ENCODE measurements around the gene MYZAP. TPM values are rescaled to one million over a fixed set of nuclear protein-coding genes. Genes with fewer than 3 reads are reported as not detected.

Gene MYZAP, protein sequence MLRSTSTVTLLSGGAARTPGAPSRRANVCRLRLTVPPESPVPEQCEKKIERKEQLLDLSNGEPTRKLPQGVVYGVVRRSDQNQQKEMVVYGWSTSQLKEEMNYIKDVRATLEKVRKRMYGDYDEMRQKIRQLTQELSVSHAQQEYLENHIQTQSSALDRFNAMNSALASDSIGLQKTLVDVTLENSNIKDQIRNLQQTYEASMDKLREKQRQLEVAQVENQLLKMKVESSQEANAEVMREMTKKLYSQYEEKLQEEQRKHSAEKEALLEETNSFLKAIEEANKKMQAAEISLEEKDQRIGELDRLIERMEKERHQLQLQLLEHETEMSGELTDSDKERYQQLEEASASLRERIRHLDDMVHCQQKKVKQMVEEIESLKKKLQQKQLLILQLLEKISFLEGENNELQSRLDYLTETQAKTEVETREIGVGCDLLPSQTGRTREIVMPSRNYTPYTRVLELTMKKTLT
- polyA plus RNA-seq (2011; rRNA removed) (not detected in 2 replicates), polyA minus RNA-seq (2011; rRNA and poly(A)+ RNA removed) (not detected in 2 replicates)

DNA sequence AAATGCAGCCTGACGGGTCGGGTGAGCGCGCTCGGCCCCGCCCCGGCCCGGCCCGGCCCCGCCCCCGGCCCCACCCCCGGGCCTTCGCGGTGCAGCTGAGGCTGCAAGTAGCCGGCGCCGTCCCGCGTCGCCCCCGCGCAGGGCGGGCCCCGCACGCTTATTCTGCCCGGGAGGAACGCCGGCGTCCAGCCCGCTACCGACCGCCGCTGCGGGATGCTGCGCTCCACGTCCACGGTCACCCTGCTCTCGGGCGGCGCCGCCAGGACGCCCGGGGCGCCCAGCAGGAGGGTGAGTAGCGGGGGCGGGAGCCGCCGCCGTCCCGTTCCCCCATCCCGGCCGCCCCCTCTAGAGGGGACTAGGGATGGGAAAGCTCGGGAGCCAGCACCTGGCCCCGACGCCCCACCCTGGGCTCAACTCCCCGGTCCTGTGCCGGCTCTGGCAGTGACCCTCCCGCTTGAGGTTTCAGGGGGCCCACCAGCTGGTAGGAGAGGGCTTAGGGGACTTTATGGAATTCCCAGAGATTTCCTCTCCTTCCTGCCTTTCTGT, at the start of gene MYZAP:
Gene MYZAP, plus strand, starts transcription at position 83 of the 546 bp plus-strand sequence. Its CDS starts 131 bp downstream, at position 214.
- Histone ChIP-seq H3K9me3 (ENCODE audit: control insufficient read depth, insufficient read depth, low read length) (no peaks in the 10 kb centered on the region), H3K4me3 (ENCODE audit: low read depth, low read length) (peak within 1 kb of the TSS; percentile 32), H3K27ac (ENCODE audit: low read depth, low read length) (no peak within 1 kb of the TSS), H3K27me3 (ENCODE audit: control insufficient read depth, insufficient read depth, low read length) (peaks cover 39% of the 10 kb centered on the region)
- ChIA-PET CTCF (no interaction called here), POLR2A (no interaction called here)
- DNase-seq (ENCODE audit: low read depth, low spot score), result no peak
- TF ChIP-seq, protein P1, sequence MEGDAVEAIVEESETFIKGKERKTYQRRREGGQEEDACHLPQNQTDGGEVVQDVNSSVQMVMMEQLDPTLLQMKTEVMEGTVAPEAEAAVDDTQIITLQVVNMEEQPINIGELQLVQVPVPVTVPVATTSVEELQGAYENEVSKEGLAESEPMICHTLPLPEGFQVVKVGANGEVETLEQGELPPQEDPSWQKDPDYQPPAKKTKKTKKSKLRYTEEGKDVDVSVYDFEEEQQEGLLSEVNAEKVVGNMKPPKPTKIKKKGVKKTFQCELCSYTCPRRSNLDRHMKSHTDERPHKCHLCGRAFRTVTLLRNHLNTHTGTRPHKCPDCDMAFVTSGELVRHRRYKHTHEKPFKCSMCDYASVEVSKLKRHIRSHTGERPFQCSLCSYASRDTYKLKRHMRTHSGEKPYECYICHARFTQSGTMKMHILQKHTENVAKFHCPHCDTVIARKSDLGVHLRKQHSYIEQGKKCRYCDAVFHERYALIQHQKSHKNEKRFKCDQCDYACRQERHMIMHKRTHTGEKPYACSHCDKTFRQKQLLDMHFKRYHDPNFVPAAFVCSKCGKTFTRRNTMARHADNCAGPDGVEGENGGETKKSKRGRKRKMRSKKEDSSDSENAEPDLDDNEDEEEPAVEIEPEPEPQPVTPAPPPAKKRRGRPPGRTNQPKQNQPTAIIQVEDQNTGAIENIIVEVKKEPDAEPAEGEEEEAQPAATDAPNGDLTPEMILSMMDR (IDR thresholded peaks at IDR 0.05; ENCODE audit: low read depth, low read length), result no peak

DNA sequence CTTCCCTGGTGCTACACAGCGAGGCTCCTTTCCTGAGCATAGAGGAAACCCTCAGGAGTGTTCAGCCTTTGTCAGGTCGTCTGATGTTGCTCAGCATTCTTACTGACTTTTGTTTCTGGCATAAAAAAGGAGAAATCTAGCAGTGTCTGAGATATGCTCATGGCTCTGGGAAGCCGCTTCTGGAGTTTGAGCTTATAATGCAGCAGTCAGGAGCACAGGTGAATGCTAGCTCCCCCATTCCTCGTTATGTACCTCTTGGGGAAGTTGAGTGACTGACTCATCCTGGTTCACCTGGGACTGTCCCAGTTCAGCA, 49.2 kb upstream of the MYZAP start:
- peaks cover 15% of the 10 kb centered on the region for H3K27me3 ChIP-seq (ENCODE audit: control insufficient read depth, insufficient read depth, low read length)
- no peak overlapping the region for H3K4me3 ChIP-seq (ENCODE audit: low read depth, low read length)
- ChIA-PET POLR2A (no interaction called here), CTCF (interaction anchor here (0.7 to 8.1 kb wide), 36 partner anchors 8 to 1836 kb away, joined by 3 to 184 read pairs (median 4); partner anchors contain the start of gene POLR2M)
- no peak for DNase-seq (ENCODE audit: low read depth, low spot score)
- no peaks in the 10 kb centered on the region; the same call in 1 of the 2 replicates for H3K9me3 ChIP-seq (ENCODE audit: control insufficient read depth, insufficient read depth, low read length)
- H3K27ac ChIP-seq (ENCODE audit: low read depth, low read length), result no peak overlapping the region
- TF ChIP-seq, protein P1 (IDR thresholded peaks at IDR 0.05; ENCODE audit: low read depth, low read length), result no peak

DNA sequence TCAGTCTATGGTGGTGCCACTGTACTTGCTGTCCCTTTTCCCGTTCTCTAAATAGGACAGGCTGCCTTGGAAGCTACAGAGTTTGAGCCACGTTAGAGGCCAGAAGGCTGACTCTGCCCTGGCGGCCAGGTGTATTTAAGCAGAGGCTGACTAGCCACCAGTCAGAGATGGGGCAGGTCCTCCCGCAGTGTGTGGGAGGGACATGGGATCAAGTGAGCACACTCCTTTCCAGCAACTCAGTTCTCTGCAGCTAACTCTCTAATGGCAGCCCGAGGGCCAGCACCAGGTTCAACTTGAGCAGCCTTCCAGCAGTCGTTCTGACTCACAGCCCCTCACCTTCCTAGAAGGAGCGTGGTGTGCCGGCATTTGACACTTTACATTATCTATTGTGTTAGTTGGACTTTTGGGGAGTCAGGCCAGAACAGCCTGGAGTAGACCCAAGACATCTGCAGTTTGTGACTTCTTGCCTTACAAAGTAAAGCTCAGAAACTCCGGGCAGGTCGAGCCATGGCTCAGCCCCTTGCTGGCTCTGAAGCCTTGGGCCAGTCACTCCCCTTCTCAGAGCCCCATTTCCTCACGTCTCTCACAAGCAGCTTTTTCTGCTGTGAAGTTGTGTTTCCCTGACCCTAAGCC, 46.7 kb upstream of the MYZAP start:
- ChIA-PET POLR2A (no interaction called here), CTCF (interaction anchor here (0.8 to 8.1 kb wide), 5 partner anchors 13 to 203 kb away, joined by 3 to 184 read pairs (median 4); no protein-coding TSS in a partner anchor)
- Histone ChIP-seq H3K4me3 (ENCODE audit: low read depth, low read length) (no peak overlapping the region), H3K27me3 (ENCODE audit: control insufficient read depth, insufficient read depth, low read length) (peaks cover 13% of the 10 kb centered on the region), H3K27ac (ENCODE audit: low read depth, low read length) (no peak overlapping the region), H3K9me3 (ENCODE audit: control insufficient read depth, insufficient read depth, low read length) (no peaks in the 10 kb centered on the region)
- TF ChIP-seq, protein P1 (IDR thresholded peaks at IDR 0.05; ENCODE audit: low read depth, low read length), result no peak
- no peak for DNase-seq (ENCODE audit: low read depth, low spot score)

DNA sequence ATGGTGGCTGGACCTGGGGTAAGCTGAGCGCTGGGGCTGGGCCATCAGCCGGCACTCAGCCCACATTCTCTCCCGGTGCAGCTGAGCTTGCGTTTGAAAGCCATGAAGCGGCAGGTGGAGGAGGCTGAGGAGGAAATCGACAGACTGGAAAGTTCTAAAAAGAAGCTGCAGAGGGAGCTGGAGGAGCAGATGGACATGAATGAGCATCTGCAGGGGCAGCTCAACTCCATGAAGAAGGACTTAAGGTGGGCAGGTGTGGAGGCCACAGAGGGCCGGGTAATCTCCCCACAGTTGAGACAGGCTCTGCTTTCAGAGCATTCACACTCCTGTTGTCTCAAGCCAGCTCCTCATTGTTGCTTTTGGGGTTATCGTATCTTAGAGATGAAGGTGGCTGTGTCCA, 45.7 kb upstream of the MYZAP start:
- no peak overlapping the region for H3K27ac ChIP-seq (ENCODE audit: low read depth, low read length)
- H3K9me3 ChIP-seq (ENCODE audit: control insufficient read depth, insufficient read depth, low read length), result no peaks in the 10 kb centered on the region
- POLR2A ChIA-PET, result no interaction called here

More for the DNA sequence above, 45.7 kb upstream of the MYZAP start:
- Histone ChIP-seq H3K27me3 (ENCODE audit: control insufficient read depth, insufficient read depth, low read length) (peaks cover 13% of the 10 kb centered on the region), H3K4me3 (ENCODE audit: low read depth, low read length) (no peak overlapping the region)
- CTCF ChIA-PET, result interaction anchor here (0.6 to 8.1 kb wide), 4 partner anchors 14 to 204 kb away, joined by 3 to 184 read pairs (median 5); no protein-coding TSS in a partner anchor
- no peak for DNase-seq (ENCODE audit: low read depth, low spot score)
- TF ChIP-seq, protein P1 (IDR thresholded peaks at IDR 0.05; ENCODE audit: low read depth, low read length), result no peak

Data from AG04450 (cell line).